Tongue (tissue), 2 donors: ENCODE measurements around the gene HMOX2. TPM values are rescaled to one million over a fixed set of nuclear protein-coding genes. Genes with fewer than 3 reads are reported as not detected.
A peak's percentile ranks its signal among the peaks of the same experiment; 100 is the strongest.

Experiments used
- DNase-seq: peaks from one replicate; pipeline ENCODE4 v3.0.0-alpha.2; 2015
- total RNA-seq: library from RNA; depleted of rRNA; stranded (reverse); fragments of >200 nt; gene quantifications from one replicate; pipeline ENCODE4 v1.2.3, GENCODE V29; 2014

HMOX2 gene
- total RNA-seq, 1 donor from 2014 or later: 28.5 TPM

GRCh38 chr16:4505356-4506147 is 29.4 kb downstream of the HMOX2 start:
- DNase-seq: no peak

- DNase-seq: peak; percentile 91
Measured at GRCh38 chr16:4506450-4506849, 30.3 kb downstream of the HMOX2 start.

GRCh38 chr16:4507588-4508345 is 31.6 kb downstream of the HMOX2 start:
- no peak for DNase-seq

GRCh38 chr16:4508806-4509205 is 32.6 kb downstream of the HMOX2 start:
- no peak for DNase-seq

- no peak for DNase-seq
Measured at GRCh38 chr16:4509420-4509819, 33.2 kb downstream of the HMOX2 start.

- no peak for DNase-seq
Measured at GRCh38 chr16:4510131-4510530, 33.9 kb downstream of the HMOX2 start.

- DNase-seq: no peak
Measured at GRCh38 chr16:4510747-4511426, 34.7 kb downstream of the HMOX2 start.

GRCh38 chr16:4511441-4512082 is 35.4 kb downstream of the HMOX2 start:
- DNase-seq: peak; percentile 79

GRCh38 chr16:4512473-4512872 is 36.3 kb downstream of the HMOX2 start:
- no peak for DNase-seq

- DNase-seq: no peak
Measured at GRCh38 chr16:4513086-4513860, 37.1 kb downstream of the HMOX2 start.

- no peak for DNase-seq
Measured at GRCh38 chr16:4513881-4514280, 37.7 kb downstream of the HMOX2 start.

GRCh38 chr16:4514606-4515005 is 38.4 kb downstream of the HMOX2 start:
- no peak for DNase-seq

- DNase-seq: peak; percentile 30
Measured at GRCh38 chr16:4515611-4516233, 39.5 kb downstream of the HMOX2 start.

- DNase-seq: peak; percentile 73
Measured at GRCh38 chr16:4517812-4518680, 41.8 kb downstream of the HMOX2 start.

- no peak for DNase-seq
Measured at GRCh38 chr16:4519274-4520058, 43.3 kb downstream of the HMOX2 start.

- DNase-seq: no peak
Measured at GRCh38 chr16:4520913-4521312, 44.7 kb downstream of the HMOX2 start.

- peak; percentile 80 for DNase-seq
Measured at GRCh38 chr16:4522051-4522581, 45.9 kb downstream of the HMOX2 start.

- no peak for DNase-seq
Measured at GRCh38 chr16:4523686-4524085, 47.5 kb downstream of the HMOX2 start.

GRCh38 chr16:4524571-4524970 is 48.4 kb downstream of the HMOX2 start:
- no peak for DNase-seq
